Astrocyte (in vitro differentiated cells and primary cell): ENCODE data around the gene TREX2. TPM values are rescaled to one million over a fixed set of nuclear protein-coding genes. Genes with fewer than 3 reads are reported as not detected.

Source experiments
- DNase-seq: peaks from one replicate; pipeline ENCODE4 v3.0.0-alpha.2; 2010; ENCODE audit warnings: low read depth
- FAIRE-seq: peaks from 2 replicates; lab custom pipeline; 2011; peaks lifted over from hg19 to GRCh38; lab: Jason Lieb, UNC
- H2AFZ ChIP-seq: 2 replicates; pipeline ENCODE4 v1.6.0; 2012; ENCODE audit warnings: low read depth, low read length, inconsistent platforms
- H3K27ac ChIP-seq: 2 replicates; pipeline ENCODE4 v1.5.1; 2011; ENCODE audit warnings: low read depth, low read length, inconsistent platforms
- H3K27me3 ChIP-seq: 2 replicates; pipeline ENCODE4 v1.6.0; 2011; ENCODE audit warnings: low read length, inconsistent platforms; ENCODE audit not compliant: insufficient read depth
- H3K36me3 ChIP-seq: 2 replicates; pipeline ENCODE4 v1.5.1; 2011; ENCODE audit warnings: low read length, inconsistent platforms; ENCODE audit not compliant: insufficient read depth
- H3K4me1 ChIP-seq: 2 replicates; pipeline ENCODE4 v1.5.1; 2011; ENCODE audit warnings: low read length, inconsistent platforms; ENCODE audit not compliant: insufficient read depth
- H3K4me2 ChIP-seq: 2 replicates; pipeline ENCODE4 v1.6.0; 2012; ENCODE audit warnings: low read length, inconsistent platforms
- H3K4me3 ChIP-seq: 2 replicates; pipeline ENCODE4 v1.5.1; 2011; ENCODE audit warnings: low read depth, mild to moderate bottlenecking, low read length, inconsistent platforms; ENCODE audit not compliant: insufficient read depth
- H3K79me2 ChIP-seq: 2 replicates; pipeline ENCODE4 v1.6.0; 2012; ENCODE audit warnings: mild to moderate bottlenecking, low read length, inconsistent platforms; ENCODE audit not compliant: insufficient read depth
- H3K9ac ChIP-seq: 2 replicates; pipeline ENCODE4 v1.6.0; 2012; ENCODE audit warnings: mild to moderate bottlenecking, low read length, inconsistent platforms
- H3K9me3 ChIP-seq: 2 replicates; pipeline ENCODE4 v1.5.1; 2012; ENCODE audit warnings: low read depth, mild to moderate bottlenecking, low read length, inconsistent platforms; ENCODE audit not compliant: insufficient read depth
- H4K20me1 ChIP-seq: 2 replicates; pipeline ENCODE4 v1.6.0; 2012; ENCODE audit warnings: low read length, inconsistent platforms; ENCODE audit not compliant: insufficient read depth
- H3K27ac Mint-ChIP-seq: one replicate; pipeline ENCODE4 v1.8.0; 2021; ENCODE audit warnings: mild to moderate bottlenecking, mixed read lengths; ENCODE audit not compliant: unreplicated experiment
- H3K27me3 Mint-ChIP-seq: one replicate; pipeline ENCODE4 v1.8.0; 2021; ENCODE audit warnings: low read depth, mixed read lengths; ENCODE audit not compliant: unreplicated experiment
- H3K36me3 Mint-ChIP-seq: one replicate; pipeline ENCODE4 v1.8.0; 2021; ENCODE audit warnings: low read depth, mixed read lengths; ENCODE audit not compliant: unreplicated experiment
- H3K4me1 Mint-ChIP-seq: one replicate; pipeline ENCODE4 v1.8.0; 2021; ENCODE audit warnings: low read depth, mixed read lengths; ENCODE audit not compliant: unreplicated experiment
- H3K4me3 Mint-ChIP-seq: one replicate; pipeline ENCODE4 v1.8.0; 2021; ENCODE audit warnings: mild to moderate bottlenecking, moderate library complexity, mixed read lengths; ENCODE audit not compliant: unreplicated experiment
- H3K9me3 Mint-ChIP-seq: one replicate; pipeline ENCODE4 v1.8.0; 2021; ENCODE audit warnings: mild to moderate bottlenecking, mixed read lengths; ENCODE audit not compliant: unreplicated experiment
- EZH2 ChIP-seq: IDR thresholded peaks from 2 replicates; pipeline ENCODE4 v1.6.1; 2012; ENCODE audit warnings: mild to moderate bottlenecking, low read length, inconsistent platforms; ENCODE audit not compliant: insufficient read depth
- total RNA-seq: library from RNA; stranded (reverse); gene quantifications from 2 replicates; pipeline ENCODE4 v1.2.1, GENCODE V29; 2021
- TF ChIP-seq, protein P1 (sequence below): IDR thresholded peaks from 2 replicates; pipeline ENCODE4 v1.5.1; 2011; ENCODE audit warnings: low read depth, mild to moderate bottlenecking, inconsistent platforms, low read length, moderate library complexity; ENCODE audit not compliant: insufficient read depth

Gene TREX2
- total RNA-seq, 1 donor from 2014 or later = 0.36 TPM

DNA sequence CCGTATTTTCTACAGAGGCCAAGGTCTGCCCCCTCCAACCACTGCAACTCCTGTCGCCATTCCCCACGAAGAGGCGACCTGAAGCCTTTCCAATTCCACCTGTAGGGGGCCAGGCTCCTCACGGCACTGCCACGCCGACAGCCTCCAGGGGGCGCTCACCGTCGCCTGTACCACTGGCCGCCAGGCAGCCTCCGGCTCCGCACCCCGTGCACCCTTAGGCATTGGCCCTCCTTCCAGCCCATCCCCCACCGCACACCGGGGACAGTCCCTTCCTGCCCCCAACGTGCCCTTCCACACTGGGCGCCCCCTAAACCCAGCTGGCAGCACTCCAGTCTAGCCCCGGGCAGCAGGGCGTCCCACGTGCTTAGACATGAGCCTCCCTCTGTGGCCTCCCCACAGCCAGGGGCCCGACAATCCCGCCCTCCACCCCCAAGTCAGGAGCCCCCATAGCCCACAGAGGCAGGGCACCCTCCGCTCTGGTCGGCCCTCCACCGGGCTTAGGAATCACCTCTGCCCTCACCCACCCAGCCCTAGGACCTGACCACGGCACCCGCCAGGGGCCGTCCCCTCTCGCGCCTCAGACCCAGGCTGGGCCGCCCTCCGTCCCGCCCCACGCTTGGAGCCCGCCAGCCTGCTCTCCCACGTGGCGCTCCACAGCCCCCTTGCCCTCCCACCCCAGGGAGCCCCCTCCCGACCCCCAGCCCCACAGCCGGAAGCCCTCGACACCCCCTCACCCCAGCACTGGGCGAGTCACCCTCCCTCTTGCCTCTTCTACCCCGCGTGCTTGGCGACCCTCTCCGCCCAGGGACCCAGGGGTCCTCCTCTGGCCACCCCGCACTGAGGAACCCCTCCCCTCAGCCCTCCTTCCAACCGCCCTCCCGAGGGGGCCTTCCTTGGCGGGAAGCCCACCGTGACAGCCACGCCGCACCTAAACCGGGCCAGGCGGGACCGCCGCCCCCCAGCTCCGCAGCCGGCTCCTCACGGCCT lies 45.4 kb downstream of the TREX2 start:
- H3K27ac Mint-ChIP-seq = no peak overlapping the region
- no peaks in the 10 kb centered on the region for H3K4me1 Mint-ChIP-seq

DNA sequence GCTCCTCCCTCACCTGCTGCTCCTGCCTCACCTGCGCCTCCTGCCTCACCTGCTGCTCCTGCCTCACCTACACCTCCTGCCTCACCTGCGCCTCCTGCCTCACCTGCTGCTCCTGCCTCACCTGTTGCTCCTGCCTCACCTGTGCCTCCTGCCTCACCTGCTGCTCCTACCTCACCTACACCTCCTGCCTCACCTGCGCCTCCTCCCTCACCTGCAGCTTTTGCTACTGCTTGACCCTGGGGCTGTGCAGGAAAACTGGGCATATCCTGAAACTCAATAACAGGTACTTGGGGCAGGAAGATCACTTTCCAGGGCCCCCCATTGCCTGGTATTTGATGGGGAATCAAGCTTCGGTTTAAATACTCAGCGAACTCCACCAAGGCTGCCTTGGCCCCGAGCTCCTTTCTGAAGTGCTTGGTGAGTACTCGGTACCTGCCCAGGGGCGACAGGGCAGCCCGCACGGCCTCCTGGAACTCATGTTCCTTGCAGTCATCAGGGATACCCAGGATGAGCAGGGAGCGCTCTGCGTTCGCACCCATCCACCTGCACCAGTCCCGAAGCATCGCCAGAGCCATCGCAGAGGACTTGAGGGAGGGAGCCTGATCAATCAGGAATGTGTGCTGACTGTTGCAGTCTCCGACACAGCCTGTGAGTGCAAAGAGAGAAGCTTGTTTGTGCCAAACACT lies 47.4 kb downstream of the TREX2 start:
- no peak overlapping the region for H3K4me2 ChIP-seq
- no peak for TF ChIP-seq EZH2
- TF ChIP-seq, protein P1, sequence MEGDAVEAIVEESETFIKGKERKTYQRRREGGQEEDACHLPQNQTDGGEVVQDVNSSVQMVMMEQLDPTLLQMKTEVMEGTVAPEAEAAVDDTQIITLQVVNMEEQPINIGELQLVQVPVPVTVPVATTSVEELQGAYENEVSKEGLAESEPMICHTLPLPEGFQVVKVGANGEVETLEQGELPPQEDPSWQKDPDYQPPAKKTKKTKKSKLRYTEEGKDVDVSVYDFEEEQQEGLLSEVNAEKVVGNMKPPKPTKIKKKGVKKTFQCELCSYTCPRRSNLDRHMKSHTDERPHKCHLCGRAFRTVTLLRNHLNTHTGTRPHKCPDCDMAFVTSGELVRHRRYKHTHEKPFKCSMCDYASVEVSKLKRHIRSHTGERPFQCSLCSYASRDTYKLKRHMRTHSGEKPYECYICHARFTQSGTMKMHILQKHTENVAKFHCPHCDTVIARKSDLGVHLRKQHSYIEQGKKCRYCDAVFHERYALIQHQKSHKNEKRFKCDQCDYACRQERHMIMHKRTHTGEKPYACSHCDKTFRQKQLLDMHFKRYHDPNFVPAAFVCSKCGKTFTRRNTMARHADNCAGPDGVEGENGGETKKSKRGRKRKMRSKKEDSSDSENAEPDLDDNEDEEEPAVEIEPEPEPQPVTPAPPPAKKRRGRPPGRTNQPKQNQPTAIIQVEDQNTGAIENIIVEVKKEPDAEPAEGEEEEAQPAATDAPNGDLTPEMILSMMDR = no peak
- no peaks in the 10 kb centered on the region for H4K20me1 ChIP-seq
- H3K36me3 ChIP-seq = no peaks in the 10 kb centered on the region
- H3K4me3 ChIP-seq = no peak overlapping the region
- no peaks in the 10 kb centered on the region for H3K4me1 Mint-ChIP-seq
- H3K9me3 Mint-ChIP-seq = peaks cover 6% of the 10 kb centered on the region
- no peaks in the 10 kb centered on the region for H3K4me1 ChIP-seq
- no peak overlapping the region for H3K4me3 Mint-ChIP-seq
- H3K27ac Mint-ChIP-seq = no peak overlapping the region
- H2AFZ ChIP-seq = no peak overlapping the region
- FAIRE-seq (no peak), DNase-seq (no peak)
- H3K27me3 ChIP-seq = no peaks in the 10 kb centered on the region
- H3K27me3 Mint-ChIP-seq = peaks cover 20% of the 10 kb centered on the region
- no peaks in the 10 kb centered on the region for H3K9me3 ChIP-seq
- H3K27ac ChIP-seq = no peak overlapping the region
- H3K9ac ChIP-seq = no peak overlapping the region
- no peaks in the 10 kb centered on the region for H3K36me3 Mint-ChIP-seq
- no peaks in the 10 kb centered on the region for H3K79me2 ChIP-seq

More for the DNA sequence above, 45.4 kb downstream of the TREX2 start:
- Histone ChIP-seq H3K4me3 (no peak overlapping the region), H3K9ac (no peak overlapping the region), H3K27ac (no peak overlapping the region), H3K4me2 (no peak overlapping the region), H4K20me1 (no peaks in the 10 kb centered on the region), H3K36me3 (no peaks in the 10 kb centered on the region), H2AFZ (no peak overlapping the region), H3K9me3 (no peaks in the 10 kb centered on the region), H3K27me3 (no peaks in the 10 kb centered on the region), H3K79me2 (no peaks in the 10 kb centered on the region), H3K4me1 (no peaks in the 10 kb centered on the region)
- FAIRE-seq (peak; percentile 5), DNase-seq (no peak)
- no peak for TF ChIP-seq EZH2
- TF ChIP-seq, protein P1 = peak; percentile 37
- H3K36me3 Mint-ChIP-seq = no peaks in the 10 kb centered on the region
- H3K9me3 Mint-ChIP-seq = peaks cover 6% of the 10 kb centered on the region
- peaks cover 17% of the 10 kb centered on the region for H3K27me3 Mint-ChIP-seq
- no peak overlapping the region for H3K4me3 Mint-ChIP-seq
